GM18508 (cell line): ENCODE data around the gene DCST1.

Source experiments
- ATAC-seq: cut with Tn5 transposase; IDR thresholded peaks from one replicate; pipeline ENCODE4 v1.9.1; 2021; ENCODE audit warnings: moderate number of reproducible peaks; ENCODE audit not compliant: insufficient read depth, unreplicated experiment

Gene DCST1

GRCh38 chr1:155070158-155070621 is 36.6 kb downstream of the DCST1 start:
- ATAC-seq, result no peak

GRCh38 chr1:155070721-155071569 is 37.3 kb downstream of the DCST1 start:
- no peak for ATAC-seq

GRCh38 chr1:155071701-155072100 is 38.1 kb downstream of the DCST1 start:
- ATAC-seq, result no peak

GRCh38 chr1:155072531-155073289 is 39.1 kb downstream of the DCST1 start:
- no peak for ATAC-seq

GRCh38 chr1:155073377-155074242 is 40.0 kb downstream of the DCST1 start:
- no peak for ATAC-seq

- ATAC-seq, result no peak
Measured at GRCh38 chr1:155075535-155075934, 41.9 kb downstream of the DCST1 start.

- no peak for ATAC-seq
Measured at GRCh38 chr1:155076371-155076770, 42.7 kb downstream of the DCST1 start.

- no peak for ATAC-seq
Measured at GRCh38 chr1:155077346-155077745, 43.7 kb downstream of the DCST1 start.

GRCh38 chr1:155077758-155078445 is 44.3 kb downstream of the DCST1 start:
- ATAC-seq, result no peak

GRCh38 chr1:155078469-155079209 is 45.0 kb downstream of the DCST1 start, which contains the start of gene EFNA3:
Gene EFNA3, plus strand, starts transcription at chr1:155078837. Its CDS starts 105 bp downstream, at chr1:155078942.
- ATAC-seq, result no peak

GRCh38 chr1:155079210-155079486 is 45.5 kb downstream of the DCST1 start:
- ATAC-seq, result no peak

GRCh38 chr1:155079487-155080311 is 46.1 kb downstream of the DCST1 start:
- no peak for ATAC-seq

GRCh38 chr1:155080312-155081228 is 46.9 kb downstream of the DCST1 start:
- no peak for ATAC-seq

GRCh38 chr1:155081472-155082300 is 48.1 kb downstream of the DCST1 start:
- no peak for ATAC-seq

- no peak for ATAC-seq
Measured at GRCh38 chr1:155082301-155083051, 48.9 kb downstream of the DCST1 start.

- no peak for ATAC-seq
Measured at GRCh38 chr1:155083052-155083541, 49.5 kb downstream of the DCST1 start.
